Breast epithelium (tissue), 4 donors: Measurements from ENCODE around the gene ZNF563. TPM values are rescaled to one million over a fixed set of nuclear protein-coding genes. Genes with fewer than 3 reads are reported as not detected.

Source experiments
- DNase-seq, 2 donors: peaks; one replicate each; pipeline ENCODE4 v3.0.0-alpha.2; 2019; ENCODE audit warnings: low spot score in 2 of 2
- H3K27ac ChIP-seq, 2 donors: fragments of 200-600 bp; sonication (generic) in 1 of 2; one replicate each; pipeline ENCODE4 v1.5.1; 2016 to 2019; ENCODE audit warnings: mild to moderate bottlenecking in 1 of 2
- H3K27me3 ChIP-seq, 2 donors: fragments of 200-600 bp; sonication (generic) in 1 of 2; one replicate each; pipeline versions ENCODE4 v1.5.1 to v1.6.0; 2017 to 2019; ENCODE audit warnings: control low read depth in 1 of 2, mild to moderate bottlenecking in 1 of 2
- H3K36me3 ChIP-seq: fragments of 200-600 bp; one replicate; pipeline ENCODE4 v1.5.1; 2019
- H3K4me1 ChIP-seq, 2 donors: fragments of 200-600 bp; sonication (generic); one replicate each; pipeline ENCODE4 v1.5.1; 2016 to 2019; ENCODE audit warnings: control low read depth in 1 of 2
- H3K4me3 ChIP-seq, 3 donors: fragments of 200-600 bp; sonication (generic); 1 replicate in 2 of 3; 2 replicates in 1 of 3; pipeline ENCODE4 v1.5.1; 2016 to 2019; ENCODE audit warnings: mild to moderate bottlenecking in 3 of 3, moderate library complexity in 2 of 3
- H3K9me3 ChIP-seq, 2 donors: fragments of 200-600 bp; sonication (generic) in 1 of 2; one replicate each; pipeline ENCODE4 v1.5.1; 2016 to 2019; ENCODE audit warnings: control low read depth in 1 of 2
- POLR2A ChIP-seq: fragments of 450-650 bp; IDR thresholded peaks from one replicate; pipeline ENCODE4 v1.6.1; 2016; ENCODE audit warnings: antibody characterized with exemption, mild to moderate bottlenecking, moderate library complexity
- POLR2AphosphoS5 ChIP-seq, 3 donors: sonication (generic); formaldehyde crosslinking; IDR thresholded peaks; one replicate each; pipeline ENCODE4 v1.6.1; 2017; ENCODE audit warnings: antibody characterized with exemption in 3 of 3
- intact Hi-C: fragments of 100-400 bp; cut with DNase I; formaldehyde crosslinking; loops from one replicate; pipeline ENCODE4 v1.15.1; 2023; ENCODE audit warnings: low total_unique reads
- total RNA-seq, 3 donors: library from RNA; depleted of rRNA; stranded (reverse); fragments of >200 nt; gene quantifications; one replicate each; pipeline ENCODE4 v1.1.0, GENCODE V29; 2016
- TF ChIP-seq, protein P1 (sequence below), 3 donors: fragments of 450-650 bp; IDR thresholded peaks; one replicate each; pipeline ENCODE4 v1.5.1; 2016 to 2017; ENCODE audit warnings: antibody characterized with exemption in 3 of 3, mild to moderate bottlenecking in 3 of 3, moderate library complexity in 3 of 3

Gene ZNF563
- total RNA-seq, 3 donors from 2014 or later, result 2.6 to 7.5 (median 5.2) TPM

DNA sequence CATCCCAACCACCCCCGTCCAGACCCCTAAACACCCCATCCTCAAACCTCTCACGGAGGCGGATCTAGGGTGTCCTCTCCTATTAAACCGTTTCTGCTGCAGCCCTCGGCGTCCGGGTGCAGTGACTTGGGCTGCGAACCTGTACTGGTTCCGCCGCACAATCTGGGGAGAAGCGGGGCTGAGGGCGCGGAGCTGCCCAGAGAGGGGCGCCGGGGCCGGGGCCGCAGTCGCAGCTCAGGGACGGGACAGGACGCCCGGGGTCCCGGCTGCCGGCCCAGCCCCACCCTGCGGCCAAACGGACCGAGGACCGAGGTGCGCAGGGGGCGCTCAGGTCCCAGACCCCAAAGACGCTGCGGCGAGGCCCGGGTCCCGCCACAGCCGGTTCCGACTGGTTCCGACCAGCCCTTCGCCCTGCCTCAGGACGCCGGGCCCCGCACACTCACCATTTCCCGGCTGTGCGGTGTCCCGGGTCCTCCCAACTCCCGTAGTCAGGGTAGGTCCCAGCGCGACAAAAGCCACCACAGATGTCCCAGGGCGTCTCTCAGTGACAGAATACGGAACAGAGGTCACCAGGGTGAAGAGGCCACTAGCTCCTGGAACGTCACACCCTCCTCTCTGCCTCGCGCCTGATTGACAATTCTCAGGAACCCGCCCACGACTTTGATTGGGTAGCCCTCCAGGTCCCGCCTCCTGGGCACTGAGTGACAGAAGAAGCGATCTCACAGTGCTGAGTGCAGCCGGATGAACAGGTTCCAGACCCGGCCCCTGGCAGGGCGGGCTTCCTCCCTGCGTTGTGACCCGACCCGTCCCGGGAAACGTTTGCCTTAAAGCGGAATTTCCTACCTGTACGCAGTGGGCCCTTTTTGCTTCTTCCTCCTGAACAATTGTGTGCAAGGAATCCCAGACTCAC is 38.9 kb downstream of the ZNF563 start, which contains the start of gene ZNF44:
TSS of gene ZNF44 (minus strand) at position 635 of the 910 bp plus-strand sequence. CDS start at position 446, 189 bp downstream.
- DNase-seq, result peak; percentile 98
- Histone ChIP-seq H3K27ac (peak within 1 kb of the TSS; percentile 93 to 98), H3K27me3 (no peaks in the 10 kb centered on the region), H3K4me3 (peak within 1 kb of the TSS; percentile 75 to 93 (median 85)), H3K36me3 (no peaks in the 10 kb centered on the region), H3K4me1 (peaks cover 3 to 6% of the 10 kb centered on the region in 2 donors), H3K9me3 (no peaks in the 10 kb centered on the region)
- intact Hi-C loops, result no loop called here
- peak; percentile 63 to 85 (median 80) for TF ChIP-seq POLR2AphosphoS5 (IDR thresholded peaks at IDR 0.05)
- TF ChIP-seq, protein P1, sequence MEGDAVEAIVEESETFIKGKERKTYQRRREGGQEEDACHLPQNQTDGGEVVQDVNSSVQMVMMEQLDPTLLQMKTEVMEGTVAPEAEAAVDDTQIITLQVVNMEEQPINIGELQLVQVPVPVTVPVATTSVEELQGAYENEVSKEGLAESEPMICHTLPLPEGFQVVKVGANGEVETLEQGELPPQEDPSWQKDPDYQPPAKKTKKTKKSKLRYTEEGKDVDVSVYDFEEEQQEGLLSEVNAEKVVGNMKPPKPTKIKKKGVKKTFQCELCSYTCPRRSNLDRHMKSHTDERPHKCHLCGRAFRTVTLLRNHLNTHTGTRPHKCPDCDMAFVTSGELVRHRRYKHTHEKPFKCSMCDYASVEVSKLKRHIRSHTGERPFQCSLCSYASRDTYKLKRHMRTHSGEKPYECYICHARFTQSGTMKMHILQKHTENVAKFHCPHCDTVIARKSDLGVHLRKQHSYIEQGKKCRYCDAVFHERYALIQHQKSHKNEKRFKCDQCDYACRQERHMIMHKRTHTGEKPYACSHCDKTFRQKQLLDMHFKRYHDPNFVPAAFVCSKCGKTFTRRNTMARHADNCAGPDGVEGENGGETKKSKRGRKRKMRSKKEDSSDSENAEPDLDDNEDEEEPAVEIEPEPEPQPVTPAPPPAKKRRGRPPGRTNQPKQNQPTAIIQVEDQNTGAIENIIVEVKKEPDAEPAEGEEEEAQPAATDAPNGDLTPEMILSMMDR (IDR thresholded peaks at IDR 0.05), result peak in 1 of 3 donors; percentile 18
- TF ChIP-seq POLR2A, result peak; percentile 61

- Histone ChIP-seq H3K36me3 (no peaks in the 10 kb centered on the region), H3K27ac (peak overlapping the region; percentile 93 to 98), H3K9me3 (no peaks in the 10 kb centered on the region), H3K27me3 (no peaks in the 10 kb centered on the region), H3K4me3 (peak overlapping the region; percentile 75 to 93 (median 85)), H3K4me1 (peaks cover 5 to 6% of the 10 kb centered on the region in 2 donors)
- DNase-seq, result peak; percentile 46 to 73
- TF ChIP-seq POLR2AphosphoS5 (IDR thresholded peaks at IDR 0.05) (peak in 1 of 3 donors; percentile 17), POLR2A (no peak)
- TF ChIP-seq, protein P1 (IDR thresholded peaks at IDR 0.05), result no peak
- intact Hi-C loops, result no loop called here
Measured at GRCh38 chr19:12293777-12294248, 39.6 kb downstream of the ZNF563 start.

- Histone ChIP-seq H3K4me3 (no peak overlapping the region), H3K4me1 (peaks cover 5 to 6% of the 10 kb centered on the region in 2 donors), H3K27ac (no peak overlapping the region), H3K36me3 (no peaks in the 10 kb centered on the region), H3K27me3 (no peaks in the 10 kb centered on the region), H3K9me3 (no peaks in the 10 kb centered on the region)
- TF ChIP-seq, protein P1 (IDR thresholded peaks at IDR 0.05), result no peak
- TF ChIP-seq POLR2AphosphoS5 (IDR thresholded peaks at IDR 0.05) (no peak), POLR2A (no peak)
- no peak for DNase-seq
- intact Hi-C loops, result no loop called here
Measured at GRCh38 chr19:12289790-12290065, 43.7 kb downstream of the ZNF563 start.

DNA sequence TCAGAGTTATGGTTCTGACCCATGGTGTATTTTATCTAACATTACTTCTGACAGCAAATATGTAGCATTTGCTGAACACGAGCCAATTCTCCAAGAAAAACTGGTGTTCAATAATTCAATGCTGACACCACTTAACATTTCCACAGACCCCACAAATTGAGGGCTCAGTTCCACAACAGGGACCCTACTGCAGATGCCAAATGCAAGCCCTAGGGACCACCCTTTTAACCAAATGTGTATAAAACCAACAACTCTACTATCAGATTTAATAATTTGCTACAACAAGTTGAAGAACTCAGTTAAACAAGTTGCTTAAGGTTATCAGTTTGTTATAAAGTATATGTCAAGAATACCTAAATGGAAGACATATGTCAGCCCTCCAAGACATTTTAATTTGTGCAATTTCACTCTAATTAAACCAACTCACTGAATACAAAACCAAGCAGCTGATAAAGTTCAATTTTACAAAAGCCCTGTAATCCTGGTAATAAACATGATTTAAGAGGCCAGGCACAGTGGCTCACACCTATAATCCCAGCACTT is 45.4 kb downstream of the ZNF563 start:
- H3K9me3 ChIP-seq, result no peaks in the 10 kb centered on the region
- no peak for DNase-seq
- intact Hi-C loops, result no loop called here
- H3K4me3 ChIP-seq, result no peak overlapping the region
- TF ChIP-seq, protein P1 (IDR thresholded peaks at IDR 0.05), result no peak
- TF ChIP-seq POLR2A (no peak), POLR2AphosphoS5 (IDR thresholded peaks at IDR 0.05) (no peak)
- no peaks in the 10 kb centered on the region for H3K27me3 ChIP-seq
- H3K4me1 ChIP-seq, result peaks cover 3 to 5% of the 10 kb centered on the region in 2 donors
- H3K36me3 ChIP-seq, result no peaks in the 10 kb centered on the region
- H3K27ac ChIP-seq, result no peak overlapping the region

- no peak overlapping the region for H3K27ac ChIP-seq
- no peak for TF ChIP-seq POLR2A
- no peak for TF ChIP-seq POLR2AphosphoS5 (IDR thresholded peaks at IDR 0.05)
- TF ChIP-seq, protein P1 (IDR thresholded peaks at IDR 0.05), result no peak
- H3K36me3 ChIP-seq, result no peaks in the 10 kb centered on the region
- no peaks in the 10 kb centered on the region for H3K27me3 ChIP-seq
- H3K9me3 ChIP-seq, result peaks cover 5 to 10% of the 10 kb centered on the region in 2 donors
- H3K4me3 ChIP-seq, result no peak overlapping the region
- H3K4me1 ChIP-seq, result peaks cover 0 to 3% of the 10 kb centered on the region in 2 donors
- no peak for DNase-seq
- intact Hi-C loops, result no loop called here
Measured at GRCh38 chr19:12284631-12285030, 48.8 kb downstream of the ZNF563 start.
